Measurements from ENCODE around the gene GTF3C1.
"Not testable (repeated sequence)": the region's sequence is repeated elsewhere in the genome, so short reads cannot be mapped to it uniquely, and the experiment has no call there.

Gene GTF3C1

DNA sequence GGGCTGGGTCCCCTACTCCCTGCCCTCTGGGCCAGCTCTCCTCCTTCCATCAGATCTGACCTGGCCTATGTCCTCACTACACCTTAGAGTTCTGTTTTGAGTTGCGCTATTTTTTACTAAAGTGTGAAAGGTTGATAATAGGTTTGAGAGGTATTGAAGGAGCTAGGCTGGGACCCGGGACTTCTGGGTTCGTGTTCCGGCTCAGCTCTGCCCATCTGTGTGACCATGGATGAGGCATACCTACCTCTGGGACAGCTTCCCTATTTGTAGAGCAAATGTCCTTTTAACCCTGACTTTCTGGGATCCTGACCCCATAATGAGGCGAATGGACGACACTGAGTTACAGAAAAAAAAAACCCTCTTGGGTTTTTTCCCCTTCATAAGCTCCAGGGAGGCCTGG lies 111.8 kb downstream of the GTF3C1 start:
- DNase-seq: no peak

DNA sequence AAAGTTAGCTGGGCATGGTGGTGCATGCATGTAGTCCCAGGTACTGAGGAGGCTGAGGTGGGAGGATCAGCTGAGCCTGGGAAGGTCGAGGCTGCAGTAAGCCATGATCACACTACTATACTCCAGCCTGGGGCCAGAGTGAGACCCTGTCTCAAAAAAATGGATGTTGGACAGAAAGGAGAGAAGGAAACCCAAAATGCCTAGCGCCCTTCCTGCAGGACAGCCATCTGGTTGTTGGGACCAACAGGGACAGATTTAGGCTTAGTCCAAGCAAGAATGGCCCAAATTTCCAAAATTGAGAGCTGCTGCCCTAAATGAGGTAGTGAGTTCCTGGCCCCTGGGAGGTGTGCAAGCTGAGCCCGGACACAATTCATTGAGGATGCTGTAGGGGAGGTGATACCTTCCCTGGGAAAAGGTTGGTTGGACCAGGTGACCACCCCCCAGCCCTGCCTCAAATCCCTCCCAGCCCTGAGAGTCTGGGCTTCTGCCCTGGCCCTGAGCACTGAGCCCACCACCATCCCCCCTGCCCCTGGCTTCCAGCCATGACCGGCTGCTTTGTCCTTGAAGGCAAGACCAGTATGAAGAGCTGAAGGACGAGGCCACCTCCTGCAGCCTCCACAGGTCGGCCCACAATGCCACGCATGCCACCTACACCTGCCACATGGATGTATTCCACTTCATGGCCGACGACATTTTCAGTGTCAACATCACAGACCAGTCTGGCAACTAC lies 112.6 kb downstream of the GTF3C1 start:
- no peak for DNase-seq

DNA sequence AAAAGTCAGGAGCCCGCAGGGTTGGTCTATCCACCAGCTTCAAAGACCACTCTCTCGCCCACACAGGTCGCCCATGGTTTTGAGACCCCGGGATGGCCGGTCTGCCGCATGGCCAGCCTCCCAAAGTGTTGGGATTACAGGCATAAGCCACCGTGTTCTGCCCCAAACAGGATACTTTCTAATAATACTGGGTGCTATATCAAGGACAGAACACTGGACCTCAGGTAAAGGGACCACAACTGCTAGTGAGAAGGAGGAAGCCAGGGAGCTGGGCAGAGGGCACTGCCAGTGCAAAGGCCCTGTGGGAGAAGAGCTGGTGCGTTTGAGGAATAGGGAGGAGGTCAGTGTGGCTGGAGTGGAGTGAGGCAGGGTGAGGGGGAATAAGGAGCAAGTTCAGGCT lies 113.6 kb downstream of the GTF3C1 start:
- no peak for DNase-seq

DNA sequence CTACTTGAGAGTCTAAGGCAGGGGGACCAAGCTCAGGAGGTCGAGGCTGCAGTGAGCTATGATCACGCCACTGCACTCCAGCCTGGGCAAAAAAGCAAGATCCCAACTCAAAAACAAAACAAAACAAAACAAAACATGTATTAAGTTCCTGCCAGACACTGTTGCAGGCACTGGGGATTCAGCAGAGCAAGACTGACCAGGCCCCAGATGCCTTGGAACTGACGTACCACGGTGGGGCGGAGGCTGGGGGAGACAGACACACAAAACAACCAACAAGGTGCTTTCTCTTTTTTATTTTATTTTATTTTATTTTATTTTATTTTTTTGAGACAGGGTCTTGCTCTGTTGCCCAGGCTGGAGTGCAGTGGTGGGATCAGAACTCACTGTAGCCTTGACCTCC lies 114.6 kb downstream of the GTF3C1 start:
- DNase-seq: not testable (repeated sequence)

DNA sequence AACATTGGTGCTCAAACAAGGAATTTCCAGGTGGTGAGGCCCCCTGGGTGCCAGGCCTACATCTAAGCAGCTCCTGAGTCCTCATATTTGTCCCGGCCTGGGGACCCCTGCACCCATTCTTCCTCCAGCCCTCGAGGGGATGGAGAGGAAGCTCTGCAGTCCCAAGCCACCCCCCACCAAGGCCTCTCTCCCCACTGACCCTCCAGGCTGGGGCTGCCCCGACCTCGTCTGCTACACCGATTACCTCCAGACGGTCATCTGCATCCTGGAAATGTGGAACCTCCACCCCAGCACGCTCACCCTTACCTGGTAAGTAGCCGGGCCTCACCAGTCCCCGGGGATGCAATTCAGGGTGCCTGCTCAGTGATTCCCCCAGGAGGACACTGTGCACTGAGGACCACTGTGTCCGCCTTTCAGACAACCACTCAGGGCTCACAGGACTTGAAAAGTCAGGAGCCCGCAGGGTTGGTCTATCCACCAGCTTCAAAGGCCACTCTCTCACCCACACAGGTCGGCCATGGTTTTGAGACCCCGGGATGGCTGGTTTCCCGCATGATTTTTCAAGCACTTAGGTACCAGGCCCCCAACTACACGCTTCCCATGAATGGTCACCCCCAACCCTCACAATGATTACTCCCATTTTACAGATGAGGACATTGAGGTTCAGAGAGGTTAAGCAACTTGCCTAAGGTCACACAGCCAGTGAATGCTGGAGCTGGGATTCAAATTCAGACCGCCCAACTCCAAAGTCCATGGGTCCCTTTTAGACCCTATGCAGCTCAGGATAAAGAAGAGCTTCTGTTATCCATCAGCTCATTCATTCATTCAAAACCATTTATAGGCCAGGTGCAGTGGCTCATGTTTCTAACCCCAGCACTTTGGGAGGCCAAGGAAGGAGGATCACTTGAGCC lies 115.3 kb downstream of the GTF3C1 start:
- DNase-seq: no peak

DNA sequence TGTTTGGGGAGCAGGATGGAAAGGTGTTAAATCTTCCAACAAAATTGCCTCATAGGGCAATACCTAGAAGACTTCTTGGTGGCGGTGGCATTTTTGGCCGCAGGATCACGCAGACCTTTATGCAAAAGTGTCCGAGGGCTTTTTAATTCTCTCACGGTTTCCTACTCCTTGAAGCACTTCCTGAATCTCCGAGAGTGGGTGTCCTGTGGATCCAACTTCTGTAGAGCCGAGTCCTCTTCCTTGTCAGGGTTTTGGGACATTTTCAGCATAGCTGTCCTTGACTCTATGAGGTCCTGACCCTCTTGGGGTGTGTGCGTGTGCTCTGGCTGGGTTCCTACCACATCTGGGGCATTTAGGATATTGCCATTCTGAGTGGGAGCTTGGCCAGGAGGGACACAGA lies 116.1 kb downstream of the GTF3C1 start:
- no peak for DNase-seq

DNA sequence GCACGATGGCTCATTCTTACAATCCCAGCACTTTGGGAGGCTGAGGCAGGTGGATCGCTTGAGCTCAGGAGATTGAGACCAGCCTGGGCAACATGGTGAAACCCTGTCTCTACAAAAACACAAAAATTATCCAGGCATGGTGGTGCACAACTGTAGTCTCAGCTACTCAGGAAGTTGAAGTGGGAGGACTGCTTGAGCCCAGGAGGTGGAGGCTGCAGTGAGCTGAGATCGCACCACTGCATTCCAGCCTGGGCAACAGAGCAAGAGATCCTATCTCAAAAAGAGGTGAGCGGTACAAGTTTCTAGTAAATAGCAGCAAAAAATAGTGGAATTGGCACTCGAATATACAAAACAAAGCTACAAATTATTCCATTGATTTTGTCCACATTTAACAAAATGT lies 116.5 kb downstream of the GTF3C1 start:
- not testable (repeated sequence) for DNase-seq

DNA sequence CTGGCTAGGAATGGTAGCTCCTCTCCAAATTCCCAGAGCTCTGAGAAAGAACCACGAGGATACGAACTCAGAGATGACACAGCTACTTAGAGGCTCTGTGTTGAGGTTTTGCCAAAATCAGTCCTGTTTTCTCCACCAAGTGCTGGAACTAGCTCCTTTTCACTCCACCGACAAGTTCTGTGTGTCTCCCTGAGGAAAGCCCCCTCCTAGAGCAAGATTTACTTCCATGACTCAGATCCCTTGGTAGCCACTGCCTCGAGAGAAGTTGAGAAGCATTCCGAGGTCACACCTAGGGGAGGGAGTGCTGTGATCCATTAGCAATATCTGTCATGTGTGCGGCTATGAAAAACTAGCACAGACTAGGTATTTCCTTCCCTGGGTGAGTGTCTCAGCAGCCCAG lies 117.2 kb downstream of the GTF3C1 start:
- DNase-seq: no peak

DNA sequence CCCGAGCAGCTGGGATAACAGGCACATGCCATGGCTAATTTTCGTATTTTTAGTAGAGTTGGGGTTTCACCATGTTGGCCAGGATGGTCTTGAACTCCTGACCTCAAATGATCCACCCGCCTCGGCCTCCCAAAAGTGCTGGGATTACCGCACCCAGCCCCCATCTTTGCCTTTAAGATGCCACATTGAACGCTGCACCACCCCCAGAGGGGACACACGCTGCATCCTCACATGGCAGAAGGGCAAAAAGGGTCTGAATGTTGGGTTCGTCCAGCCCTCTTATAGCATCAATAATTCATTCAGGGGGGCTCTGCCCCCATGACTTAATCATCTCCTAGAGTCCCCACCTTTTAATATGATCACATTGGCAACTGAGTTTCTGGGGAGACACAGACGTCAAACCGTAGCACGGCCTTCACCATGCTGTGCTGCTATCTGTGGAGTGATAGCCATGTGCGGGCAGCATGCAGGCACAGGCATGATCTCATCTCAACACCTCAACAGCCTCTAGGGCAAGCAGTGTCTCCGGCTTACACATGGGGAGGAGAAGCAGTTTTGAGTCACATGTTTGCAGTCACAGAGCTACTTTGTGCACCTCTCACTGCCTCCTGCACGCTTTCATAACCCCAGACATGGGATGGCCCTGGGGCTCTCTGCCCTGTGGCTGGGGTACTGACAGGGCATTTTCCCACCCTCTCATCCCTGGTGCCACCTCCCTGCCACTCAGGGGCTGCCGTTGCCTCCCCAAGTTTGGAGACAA lies 117.8 kb downstream of the GTF3C1 start:
- DNase-seq: no peak

DNA sequence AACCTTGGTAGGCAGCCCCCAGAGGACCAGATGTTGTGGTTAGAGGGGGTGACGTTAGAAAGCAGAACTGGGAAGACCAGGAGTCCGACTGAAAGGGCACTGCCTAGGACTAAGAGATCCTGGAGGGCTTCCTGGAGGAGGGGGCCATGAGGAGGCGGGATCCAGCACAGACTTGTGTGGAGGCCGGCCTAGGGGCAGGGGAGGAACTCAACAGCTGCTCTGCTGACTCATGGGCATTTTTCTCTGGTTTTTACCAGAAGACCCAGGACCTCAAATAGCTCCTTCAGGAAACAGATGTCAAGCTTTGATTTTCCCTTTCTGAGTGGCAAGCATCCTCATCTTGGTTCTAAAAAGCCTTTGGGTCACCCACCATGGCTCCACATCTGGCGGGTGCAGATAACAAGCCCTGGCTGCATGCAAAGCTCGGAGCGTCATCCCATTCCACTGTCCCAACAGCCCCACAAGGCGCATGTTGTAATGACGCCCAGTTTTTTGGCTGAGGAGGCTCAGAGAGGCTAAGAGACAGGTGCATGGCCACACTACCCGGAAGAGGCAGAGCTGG lies 118.7 kb downstream of the GTF3C1 start:
- DNase-seq: no peak

DNA sequence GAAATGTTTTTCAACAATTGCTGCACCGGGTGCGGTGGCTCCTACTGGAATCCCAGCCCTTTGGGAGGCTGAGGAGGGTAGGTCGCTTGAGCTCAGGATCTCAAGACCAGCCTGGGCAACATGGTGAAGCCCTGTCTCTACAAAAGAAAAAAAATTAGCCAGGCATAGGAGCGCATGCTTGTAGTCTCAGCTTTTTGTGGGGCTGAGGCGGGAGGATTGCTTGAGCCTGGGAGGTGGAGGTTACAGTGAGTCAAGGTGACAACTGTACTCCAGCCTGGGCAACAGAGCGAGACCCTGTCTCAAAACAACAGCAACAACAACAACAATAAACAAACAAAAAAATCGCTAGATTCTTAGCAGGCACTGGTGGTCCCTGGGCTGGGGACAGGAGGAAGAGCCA lies 119.2 kb downstream of the GTF3C1 start:
- DNase-seq: no peak

DNA sequence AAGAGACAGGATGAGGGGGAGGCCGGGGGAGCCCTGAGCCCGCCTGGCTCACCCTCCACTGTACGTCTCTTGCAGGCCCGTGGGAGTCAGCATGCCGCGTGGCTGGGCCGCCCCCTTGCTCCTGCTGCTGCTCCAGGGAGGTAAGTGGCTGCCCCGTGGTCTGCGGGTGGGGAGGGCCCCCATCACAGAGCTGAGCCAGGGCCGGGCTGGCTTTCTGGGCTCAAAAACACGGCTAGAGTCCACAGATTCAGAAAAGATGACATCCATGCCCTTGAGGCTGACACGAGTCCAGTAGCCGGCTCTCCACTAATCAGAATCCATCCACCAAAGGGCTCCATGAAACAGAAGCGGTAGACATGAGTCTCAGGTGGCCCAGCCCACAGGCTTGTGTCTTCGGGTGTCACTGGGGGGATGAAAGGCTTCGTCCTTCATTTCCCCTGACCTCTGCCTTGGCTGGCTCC lies 119.7 kb downstream of the GTF3C1 start:
- no peak for DNase-seq

DNA sequence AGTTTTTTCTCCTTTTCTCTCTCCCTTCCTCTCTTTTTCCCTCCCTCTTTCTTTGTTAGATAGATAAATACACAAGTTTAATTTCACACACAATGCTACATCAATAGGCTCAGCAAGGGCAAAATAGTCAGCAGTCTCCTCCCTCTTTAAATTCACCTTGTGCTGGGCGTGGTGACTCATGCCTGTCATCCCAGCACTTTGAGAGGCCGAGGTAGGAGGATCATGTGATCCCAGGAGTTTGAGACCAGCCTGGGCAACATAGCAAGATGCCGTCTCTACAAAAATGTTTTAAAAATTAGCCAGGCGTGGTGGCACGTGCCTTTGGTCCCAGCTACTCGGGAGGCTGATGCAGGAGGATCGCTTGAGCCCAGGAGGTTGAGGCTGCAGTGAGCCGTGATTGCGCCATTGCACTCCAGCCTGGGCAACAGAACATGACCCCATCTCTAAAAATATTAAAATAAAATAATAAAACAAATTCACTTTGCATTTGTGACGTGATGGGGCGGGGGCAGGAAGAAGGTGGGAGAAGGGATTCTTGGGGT lies 120.3 kb downstream of the GTF3C1 start:
- no peak for DNase-seq

DNA sequence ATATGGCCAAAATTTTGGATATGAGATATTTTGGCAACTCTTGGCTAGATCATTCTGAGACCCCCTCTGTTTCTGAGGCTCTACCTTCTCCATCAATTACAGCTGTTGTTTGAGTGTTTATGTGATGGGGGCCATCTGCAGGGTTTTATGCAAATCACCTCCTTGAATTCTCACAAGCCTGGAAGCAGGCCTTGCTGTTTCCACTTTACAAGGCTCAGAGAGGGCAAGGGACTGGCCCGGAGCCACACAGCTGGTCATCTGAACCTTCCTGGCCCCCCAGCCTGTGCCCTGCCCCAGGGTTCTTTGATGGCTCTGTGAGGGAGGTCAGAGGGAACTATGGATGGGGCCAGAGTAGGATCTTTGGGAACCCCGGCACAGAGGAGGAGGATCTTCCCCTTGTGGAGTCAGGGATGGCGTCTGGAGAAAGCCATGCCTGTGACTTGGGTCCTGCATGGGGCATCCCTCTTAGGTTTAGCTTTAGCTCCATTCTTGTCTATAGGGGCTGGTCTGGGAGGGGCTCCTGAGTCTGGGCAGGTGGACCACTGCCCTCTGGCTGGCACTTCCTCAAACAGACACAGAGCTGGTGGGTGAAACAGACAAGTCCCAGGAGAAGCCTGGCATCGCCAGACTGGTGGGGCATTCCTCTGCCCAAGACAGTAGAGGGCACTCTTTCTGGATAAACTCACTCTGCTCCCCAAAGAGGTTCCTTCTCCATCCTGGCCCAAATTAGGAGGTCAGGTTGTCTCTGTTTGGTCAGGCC lies 121.5 kb downstream of the GTF3C1 start:
- DNase-seq: no peak

DNA sequence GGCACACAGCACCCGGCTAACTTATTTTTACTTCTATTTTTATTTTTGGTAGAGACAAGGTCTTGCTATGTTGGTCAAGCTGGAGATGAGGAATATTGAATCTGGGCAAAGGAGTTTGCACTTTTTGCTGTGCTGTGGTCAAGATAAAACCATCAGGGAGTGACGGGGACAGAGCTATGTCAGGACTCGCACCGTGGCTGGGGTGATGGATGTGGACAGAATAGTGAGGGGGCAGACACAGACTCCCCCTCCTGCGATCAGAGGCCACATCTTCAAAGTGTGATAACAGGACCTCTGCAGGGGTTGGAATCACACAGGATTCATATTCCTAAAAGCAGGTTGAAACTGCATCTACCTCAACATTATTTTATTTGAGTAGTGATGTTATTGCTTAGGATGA lies 122.2 kb downstream of the GTF3C1 start:
- DNase-seq: no peak

DNA sequence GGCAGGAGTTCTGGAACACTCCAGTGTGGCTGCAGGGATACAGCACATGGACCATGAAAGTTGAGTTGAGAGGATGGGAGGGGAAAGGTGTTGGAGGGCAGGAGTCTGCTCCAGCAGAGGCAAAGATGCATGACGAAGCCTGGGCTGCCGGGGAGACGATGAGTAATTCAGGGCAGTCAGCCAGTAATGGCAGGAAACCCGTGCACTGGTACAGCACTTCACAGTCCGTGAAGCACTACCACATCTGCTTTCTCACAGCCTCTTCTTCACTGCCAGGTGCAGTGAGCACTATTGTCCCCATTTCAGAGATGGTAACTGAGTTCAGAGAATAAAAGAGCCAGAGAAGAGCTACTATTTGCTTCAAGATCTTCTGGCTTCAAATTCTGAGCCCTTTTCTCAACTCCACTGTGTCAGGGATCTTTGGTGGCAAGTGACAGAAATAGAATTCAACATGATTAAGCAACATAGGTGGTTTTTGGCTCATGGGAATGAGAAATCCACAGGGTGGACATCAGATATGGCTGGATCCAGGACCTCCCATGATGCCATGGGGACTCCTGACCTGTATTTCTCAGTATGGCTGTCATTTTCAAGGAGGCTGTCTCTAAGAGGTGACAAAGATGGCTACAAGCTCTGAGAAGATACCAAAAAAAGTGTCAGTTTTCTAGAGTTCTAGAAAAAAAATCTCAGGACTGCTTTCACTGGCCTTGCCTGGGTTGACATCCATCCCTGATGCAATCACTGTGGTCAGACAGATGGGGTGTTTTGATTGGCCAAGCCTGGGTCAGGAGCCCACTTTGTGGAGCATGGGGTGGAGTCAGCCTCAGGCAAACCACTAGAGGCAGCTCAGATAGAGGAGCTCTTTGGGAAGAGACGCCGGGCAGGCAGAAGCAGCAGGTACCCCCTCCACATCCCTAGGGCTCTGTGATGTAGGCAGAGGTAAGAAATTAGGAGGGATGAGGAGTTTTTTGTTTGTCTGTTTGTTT lies 123.0 kb downstream of the GTF3C1 start:
- peak in 4 of 5 experiments; percentile 52 to 93 (median 64) for DNase-seq

DNA sequence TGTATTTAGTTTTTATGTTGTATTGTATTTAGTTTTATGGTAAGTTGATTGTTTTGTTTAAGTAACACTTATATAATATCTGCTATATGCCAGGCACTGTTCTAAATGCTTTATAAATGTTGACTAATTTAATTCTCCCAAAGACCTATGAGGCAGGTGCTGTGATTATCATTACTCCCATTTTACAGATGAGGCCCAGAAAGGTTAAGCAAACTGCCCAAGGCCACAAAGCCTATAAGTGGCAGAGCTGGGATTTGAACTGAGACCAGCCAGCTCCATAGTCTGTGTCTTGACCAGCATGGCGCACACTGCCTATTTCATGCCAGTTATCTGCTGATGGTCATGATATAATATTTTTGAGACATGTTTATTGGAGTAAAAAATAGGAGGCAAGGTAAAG lies 123.8 kb downstream of the GTF3C1 start:
- DNase-seq: no peak

DNA sequence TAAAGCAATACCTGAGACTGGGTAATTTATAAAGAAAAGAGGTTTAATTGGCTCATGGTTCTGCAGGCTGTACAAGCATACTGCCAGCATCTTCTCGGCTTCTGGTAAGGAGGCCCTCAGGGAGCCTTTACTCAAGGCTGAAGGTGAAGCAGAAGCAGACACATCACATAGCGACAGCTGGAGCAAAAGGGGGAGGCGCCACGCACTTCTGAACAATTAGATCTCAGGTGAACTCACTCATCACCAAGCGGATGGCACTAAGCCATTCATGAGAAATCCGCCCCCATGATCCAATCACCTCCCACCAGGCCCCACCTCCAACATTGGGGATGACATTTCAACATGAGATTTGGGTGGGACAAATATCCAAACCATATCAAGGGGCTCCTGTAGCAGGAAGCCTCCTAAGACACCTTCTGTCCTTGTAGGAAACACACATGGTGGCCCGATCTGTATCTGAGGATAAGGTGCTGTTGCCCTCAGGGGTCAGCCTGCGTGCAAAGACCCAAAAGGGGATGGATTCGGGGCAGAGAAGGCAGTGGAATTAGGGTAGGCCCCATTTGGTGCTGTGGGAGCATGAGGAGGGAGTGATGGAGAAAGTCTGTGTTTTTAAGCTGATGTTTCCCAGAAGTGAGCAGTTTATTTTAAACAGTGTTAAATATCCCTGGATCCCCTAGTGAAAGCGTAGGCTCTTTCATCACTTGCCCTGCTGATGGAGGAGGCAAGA lies 124.8 kb downstream of the GTF3C1 start:
- DNase-seq: no peak

DNA sequence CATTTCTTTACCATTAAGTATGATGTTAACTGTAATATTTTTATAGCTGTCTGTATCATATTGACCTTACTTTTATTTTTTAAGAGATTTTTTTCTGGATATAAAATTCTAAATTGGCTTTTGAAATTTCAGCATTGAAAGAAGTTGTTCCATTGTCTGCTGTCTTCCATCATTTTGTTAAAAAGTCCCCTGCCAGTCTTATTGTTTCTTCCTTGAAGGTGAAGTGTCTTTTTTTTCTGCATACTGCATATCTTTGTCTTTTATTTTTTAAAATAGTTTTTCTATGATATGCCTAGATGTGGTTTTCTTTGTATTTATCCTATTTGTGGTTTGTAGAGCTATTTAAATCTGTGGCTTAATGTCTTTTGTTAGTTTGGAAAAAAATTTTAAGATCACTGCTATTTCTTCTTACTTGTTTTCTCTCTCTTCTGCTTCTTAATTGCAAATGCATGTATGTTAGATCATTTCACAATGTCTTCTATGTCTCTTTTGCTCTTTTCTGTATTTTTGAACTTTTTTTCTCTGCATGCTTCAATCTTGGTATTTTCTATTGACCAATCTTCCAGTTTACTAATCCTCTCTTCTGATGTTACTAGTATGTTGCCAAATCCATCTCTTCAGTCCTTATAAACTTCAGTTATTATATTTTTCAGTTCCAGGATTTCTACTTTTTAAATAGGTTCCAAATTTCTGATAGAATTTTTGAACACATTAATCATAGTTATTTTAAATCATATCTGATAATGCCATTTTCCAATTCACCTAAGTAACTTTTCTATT lies 127.6 kb downstream of the GTF3C1 start:
- peak in 1 of 5 experiments; percentile 55 for DNase-seq
